GM15510 (cell line): ENCODE results near the gene YTHDF2.

Experiments
- POLR2A ChIP-seq: IDR thresholded peaks from 3 replicates; pipeline ENCODE4 v1.6.1; 2011; ENCODE audit warnings: borderline replicate concordance; ENCODE audit not compliant: insufficient read length; ENCODE audit errors: extremely low read depth

Gene YTHDF2

DNA sequence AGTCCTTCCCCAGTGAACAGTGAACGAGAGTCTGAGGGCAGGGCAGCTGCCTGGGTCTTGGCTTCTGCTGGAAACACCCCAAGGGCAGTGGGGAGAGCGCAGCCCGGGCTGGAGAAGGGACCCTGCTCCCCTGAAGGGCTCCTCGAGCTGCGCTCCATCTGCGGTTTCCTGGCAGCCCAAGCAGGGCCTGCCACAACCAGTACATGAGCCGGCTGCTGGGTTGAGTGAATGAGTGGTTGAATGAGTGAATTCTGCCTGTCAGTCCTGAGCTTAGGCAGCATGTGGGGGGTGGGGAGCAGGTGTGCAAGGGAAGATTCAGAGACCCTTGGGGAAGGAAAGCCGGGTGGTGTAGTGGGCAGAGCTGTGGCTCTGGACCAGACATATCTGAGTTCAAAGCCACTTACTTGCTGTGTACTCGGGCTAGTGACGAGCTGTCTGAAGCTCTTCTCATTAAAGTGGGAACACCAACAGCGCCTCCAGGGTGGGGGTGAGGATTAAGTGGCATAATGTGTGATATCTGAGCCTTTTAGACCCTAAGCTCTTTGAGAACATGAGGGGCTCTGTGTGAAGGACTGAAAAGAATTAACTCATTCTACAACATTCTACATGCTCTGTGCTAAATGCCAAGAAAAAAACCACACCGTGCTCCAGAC, 78.9 kb downstream of the YTHDF2 start:
- TF ChIP-seq POLR2A = no peak

DNA sequence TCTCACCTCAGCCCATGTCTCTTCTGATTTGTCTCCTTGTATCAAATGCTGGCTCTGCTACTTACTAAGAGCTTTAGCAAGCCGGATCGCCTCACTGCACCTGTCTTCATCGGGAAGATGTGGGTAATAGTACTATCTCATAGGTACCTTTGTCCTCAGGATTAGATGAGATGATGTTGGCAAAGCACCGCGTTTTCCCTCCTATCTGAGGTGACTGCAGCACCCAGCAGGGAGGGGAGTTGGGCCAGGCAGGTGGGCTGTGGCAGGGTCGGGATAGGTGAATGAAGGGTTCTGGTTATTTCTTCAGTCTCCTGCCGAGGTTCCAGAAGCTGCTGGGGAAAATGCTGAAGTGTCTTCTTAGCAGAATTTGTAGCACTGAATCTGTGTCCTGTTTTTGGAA, 80.4 kb downstream of the YTHDF2 start:
- no peak for TF ChIP-seq POLR2A

DNA sequence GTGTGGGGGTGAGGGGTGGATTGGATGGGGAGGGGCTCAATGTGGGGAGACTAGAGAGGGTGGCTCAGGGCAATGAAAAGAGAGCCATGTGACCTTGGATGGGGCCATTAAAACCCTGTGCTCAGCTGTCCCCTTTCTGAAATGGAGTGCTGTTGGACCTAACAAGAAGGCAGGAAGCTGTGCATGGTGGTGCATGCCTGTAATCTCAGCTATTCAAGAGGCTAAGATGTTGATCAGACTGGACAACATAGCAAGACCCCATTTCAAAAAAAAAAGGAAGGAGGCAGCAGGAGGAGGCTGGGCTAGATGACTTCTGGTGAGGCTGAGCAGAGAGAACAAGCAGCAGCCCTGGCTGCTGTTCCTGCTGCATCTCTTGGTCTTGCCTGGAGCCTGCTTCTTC, 82.3 kb downstream of the YTHDF2 start:
- TF ChIP-seq POLR2A = no peak
